ENCODE measurements around the gene WSB2. TPM values are rescaled to one million over a fixed set of nuclear protein-coding genes. Genes with fewer than 3 reads are reported as not detected.

Gene WSB2
- polyA plus RNA-seq, 1 donor (not counting 4 experiments of a cell fraction or from before 2014, with no cell fraction given), result 84.0 TPM

DNA sequence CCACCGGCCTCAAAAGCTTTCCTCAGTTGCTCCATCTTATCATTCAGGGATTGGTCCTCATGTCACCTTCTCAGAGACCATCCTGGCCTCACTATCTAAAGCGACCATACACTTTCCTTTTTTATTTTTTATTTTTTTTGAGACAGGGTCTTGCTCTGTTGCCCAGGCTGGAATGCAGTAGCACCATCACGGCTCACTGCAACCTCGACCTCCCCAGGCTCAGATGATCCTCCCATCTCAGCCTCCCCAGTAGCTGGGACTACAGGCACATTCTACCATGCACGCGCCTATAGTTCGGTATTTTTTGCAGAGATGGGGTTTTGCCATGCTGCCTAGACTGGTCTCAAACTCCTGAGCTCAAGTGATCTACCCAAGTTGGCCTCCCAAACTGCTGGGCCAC, 2.8 kb downstream of the WSB2 start:
- DNase-seq (ENCODE audit: low read depth, low spot score), result no peak
- H2AFZ ChIP-seq (ENCODE audit: control insufficient read depth, low read length), result no peak overlapping the region
- H3K4me1 ChIP-seq (ENCODE audit: control insufficient read depth, extremely low read depth, insufficient read depth, low read length), result peaks cover 24% of the 10 kb centered on the region
- no peaks in the 10 kb centered on the region for H3K27me3 ChIP-seq (ENCODE audit: control insufficient read depth, extremely low read depth, insufficient read depth, low read length)
- no peak overlapping the region for H3K27ac ChIP-seq (ENCODE audit: control insufficient read depth, insufficient read depth, low read length)
- H3K4me2 ChIP-seq (ENCODE audit: control insufficient read depth, extremely low read depth, insufficient read depth, low read depth, low read length), result no peak overlapping the region
- no peak for TF ChIP-seq EZH2 (IDR thresholded peaks at IDR 0.05; ENCODE audit: low read length)
- H3K9ac ChIP-seq (ENCODE audit: control insufficient read depth, extremely low read depth, insufficient read depth, low read length), result no peak overlapping the region
- no peaks in the 10 kb centered on the region for H3K9me3 ChIP-seq (ENCODE audit: control insufficient read depth, low read depth, low read length)
- no peaks in the 10 kb centered on the region for H3K9me1 ChIP-seq (ENCODE audit: control insufficient read depth, extremely low read depth, insufficient read depth, low read length)
- H4K20me1 ChIP-seq (ENCODE audit: control insufficient read depth, extremely low read depth, insufficient read depth, low read length), result no peaks in the 10 kb centered on the region
- dilution Hi-C loops (cut with MboI; ENCODE audit: extremely low pct_ligation_motif_present, low sequenced_read_pairs), result no loop called here
- H3K36me3 ChIP-seq (ENCODE audit: control insufficient read depth in 2 of 2, extremely low read depth in 1 of 2, insufficient read depth in 2 of 2, low read length in 2 of 2), result no peaks in the 10 kb centered on the region
- H3K4me3 ChIP-seq (ENCODE audit: control insufficient read depth in 2 of 3, extremely low read depth in 1 of 3, insufficient read depth in 2 of 3, low read depth in 1 of 3, low read length in 3 of 3), result no peak overlapping the region
- H3K79me2 ChIP-seq (ENCODE audit: control insufficient read depth, insufficient read depth, low read length), result peaks cover 45% of the 10 kb centered on the region
- FAIRE-seq, result no peak

DNA sequence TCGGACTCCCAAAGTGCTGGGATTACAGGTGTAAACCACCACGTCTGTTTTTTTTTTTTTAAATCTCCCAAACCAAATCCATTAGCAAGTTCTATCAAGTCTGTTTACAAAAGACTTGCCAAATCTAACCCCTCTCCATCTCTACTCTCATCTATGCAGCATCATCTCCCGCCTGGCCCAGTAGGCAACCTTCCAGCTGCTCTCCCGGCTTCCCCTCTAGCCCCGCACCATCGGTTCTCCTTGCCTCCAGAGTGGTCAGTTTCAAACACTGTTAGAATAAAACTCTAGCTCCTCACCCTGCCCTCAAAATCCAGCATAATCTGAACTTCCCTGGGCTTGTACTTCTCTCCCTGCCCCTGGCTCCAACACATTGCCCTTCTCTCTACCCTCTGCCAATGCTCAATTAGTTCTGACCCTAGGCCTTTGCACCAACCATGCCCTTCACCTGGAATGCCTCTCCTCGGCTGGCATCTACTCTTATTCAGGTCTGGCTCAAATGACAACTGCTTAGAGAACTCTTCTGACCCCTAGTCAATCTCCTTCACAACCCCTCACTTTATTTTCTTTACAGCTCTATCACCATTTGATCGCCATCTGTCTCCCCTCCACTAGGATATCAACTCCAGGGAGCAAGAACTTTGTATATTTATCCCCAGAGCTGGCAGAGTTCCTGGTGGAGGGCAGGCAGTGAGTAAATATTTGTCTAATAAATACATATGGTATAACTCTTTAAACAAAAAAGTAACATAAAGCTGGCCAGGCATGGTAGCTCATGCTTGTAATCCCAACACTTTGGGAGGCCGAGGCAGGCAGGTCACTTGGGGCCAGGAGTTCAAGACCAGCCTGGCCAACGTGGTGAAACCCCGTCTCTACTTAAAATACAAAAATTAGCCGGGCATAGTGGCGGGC, 4.9 kb downstream of the WSB2 start:
- H3K4me1 ChIP-seq (ENCODE audit: control insufficient read depth, extremely low read depth, insufficient read depth, low read length), result peaks cover 27% of the 10 kb centered on the region
- no peaks in the 10 kb centered on the region for H4K20me1 ChIP-seq (ENCODE audit: control insufficient read depth, extremely low read depth, insufficient read depth, low read length)
- no peaks in the 10 kb centered on the region for H3K9me1 ChIP-seq (ENCODE audit: control insufficient read depth, extremely low read depth, insufficient read depth, low read length)
- no peak overlapping the region for H3K27ac ChIP-seq (ENCODE audit: control insufficient read depth, insufficient read depth, low read length)
- TF ChIP-seq, protein P1, sequence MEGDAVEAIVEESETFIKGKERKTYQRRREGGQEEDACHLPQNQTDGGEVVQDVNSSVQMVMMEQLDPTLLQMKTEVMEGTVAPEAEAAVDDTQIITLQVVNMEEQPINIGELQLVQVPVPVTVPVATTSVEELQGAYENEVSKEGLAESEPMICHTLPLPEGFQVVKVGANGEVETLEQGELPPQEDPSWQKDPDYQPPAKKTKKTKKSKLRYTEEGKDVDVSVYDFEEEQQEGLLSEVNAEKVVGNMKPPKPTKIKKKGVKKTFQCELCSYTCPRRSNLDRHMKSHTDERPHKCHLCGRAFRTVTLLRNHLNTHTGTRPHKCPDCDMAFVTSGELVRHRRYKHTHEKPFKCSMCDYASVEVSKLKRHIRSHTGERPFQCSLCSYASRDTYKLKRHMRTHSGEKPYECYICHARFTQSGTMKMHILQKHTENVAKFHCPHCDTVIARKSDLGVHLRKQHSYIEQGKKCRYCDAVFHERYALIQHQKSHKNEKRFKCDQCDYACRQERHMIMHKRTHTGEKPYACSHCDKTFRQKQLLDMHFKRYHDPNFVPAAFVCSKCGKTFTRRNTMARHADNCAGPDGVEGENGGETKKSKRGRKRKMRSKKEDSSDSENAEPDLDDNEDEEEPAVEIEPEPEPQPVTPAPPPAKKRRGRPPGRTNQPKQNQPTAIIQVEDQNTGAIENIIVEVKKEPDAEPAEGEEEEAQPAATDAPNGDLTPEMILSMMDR (optimal IDR thresholded peaks at IDR 0.05 in 1 of 3, IDR thresholded peaks at IDR 0.05 in 1 of 3, conservative IDR thresholded peaks at IDR 0.05 in 1 of 3; ENCODE audit: extremely low read depth in 1 of 3, insufficient read depth in 2 of 3, low read length in 3 of 3), result no peak
- H3K9me3 ChIP-seq (ENCODE audit: control insufficient read depth, low read depth, low read length), result no peaks in the 10 kb centered on the region
- dilution Hi-C loops (cut with MboI; ENCODE audit: extremely low pct_ligation_motif_present, low sequenced_read_pairs), result no loop called here
- H2AFZ ChIP-seq (ENCODE audit: control insufficient read depth, low read length), result no peak overlapping the region
- no peak overlapping the region for H3K4me2 ChIP-seq (ENCODE audit: control insufficient read depth, extremely low read depth, insufficient read depth, low read depth, low read length)
- H3K36me3 ChIP-seq (ENCODE audit: control insufficient read depth in 2 of 2, extremely low read depth in 1 of 2, insufficient read depth in 2 of 2, low read length in 2 of 2), result peaks cover 0 to 2% of the 10 kb centered on the region in 2 experiments
- no peak for FAIRE-seq
- H3K4me3 ChIP-seq (ENCODE audit: control insufficient read depth in 2 of 3, extremely low read depth in 1 of 3, insufficient read depth in 2 of 3, low read depth in 1 of 3, low read length in 3 of 3), result no peak overlapping the region
- H3K79me2 ChIP-seq (ENCODE audit: control insufficient read depth, insufficient read depth, low read length), result peaks cover 43% of the 10 kb centered on the region
- no peaks in the 10 kb centered on the region for H3K27me3 ChIP-seq (ENCODE audit: control insufficient read depth, extremely low read depth, insufficient read depth, low read length)
- no peak for DNase-seq (ENCODE audit: low read depth, low spot score)
- no peak overlapping the region for H3K9ac ChIP-seq (ENCODE audit: control insufficient read depth, extremely low read depth, insufficient read depth, low read length)
